Brain pericyte (primary cell): ENCODE results near the gene ERBB3.
"Not testable (repeated sequence)": the region's sequence is repeated elsewhere in the genome, so short reads cannot be mapped to it uniquely, and the experiment has no call there.

ENCODE experiments used
- DNase-seq: peaks from one replicate; pipeline ENCODE4 v3.0.0-alpha.2; 2012; ENCODE audit warnings: low read depth, low spot score

Gene ERBB3

GRCh38 chr12:56079723-56080555, at the start of gene ERBB3:
TSS of gene ERBB3 (plus strand) at chr12:56080165. CDS start at chr12:56080301, 136 bp downstream.
- no peak for DNase-seq

- DNase-seq, result no peak
Observed at GRCh38 chr12:56031987-56032386, 48.0 kb upstream of the ERBB3 start.

GRCh38 chr12:56034586-56035332, 45.2 kb upstream of the ERBB3 start:
- no peak for DNase-seq

GRCh38 chr12:56037161-56037560, 42.8 kb upstream of the ERBB3 start:
- DNase-seq, result no peak

- no peak for DNase-seq
Observed at GRCh38 chr12:56038022-56038655, 41.8 kb upstream of the ERBB3 start.

- no peak for DNase-seq
Observed at GRCh38 chr12:56040151-56040550, 39.8 kb upstream of the ERBB3 start.

- DNase-seq, result no peak
Observed at GRCh38 chr12:56040963-56041551, 38.9 kb upstream of the ERBB3 start.

GRCh38 chr12:56041552-56042429, 38.2 kb upstream of the ERBB3 start, which contains the start of gene RPS26:
TSS of gene RPS26 (plus strand) at chr12:56041918. CDS start at chr12:56042167, 249 bp downstream.
- DNase-seq, result peak; percentile 98

- not testable (repeated sequence) for DNase-seq
Observed at GRCh38 chr12:56042430-56042813, 37.5 kb upstream of the ERBB3 start.

GRCh38 chr12:56042843-56043242, 37.1 kb upstream of the ERBB3 start:
- DNase-seq, result no peak

GRCh38 chr12:56046027-56046780, 33.8 kb upstream of the ERBB3 start:
- DNase-seq, result no peak

- no peak for DNase-seq
Observed at GRCh38 chr12:56053407-56053893, 26.5 kb upstream of the ERBB3 start.

- DNase-seq, result not testable (repeated sequence)
Observed at GRCh38 chr12:56059964-56060363, 20.0 kb upstream of the ERBB3 start.

- DNase-seq, result no peak
Observed at GRCh38 chr12:56061982-56062381, 18.0 kb upstream of the ERBB3 start.

GRCh38 chr12:56062996-56063395, 17.0 kb upstream of the ERBB3 start:
- DNase-seq, result no peak

- no peak for DNase-seq
Observed at GRCh38 chr12:56071648-56072047, 8.3 kb upstream of the ERBB3 start.

GRCh38 chr12:56074396-56074795, 5.6 kb upstream of the ERBB3 start:
- DNase-seq, result no peak

- DNase-seq, result not testable (repeated sequence)
Observed at GRCh38 chr12:56077966-56078365, 2.0 kb upstream of the ERBB3 start.

- no peak for DNase-seq
Observed at GRCh38 chr12:56078427-56078826, 1.5 kb upstream of the ERBB3 start.
